GM19035 (cell line): ENCODE data around the gene CMPK2.

ENCODE experiments used
- ATAC-seq: cut with Tn5 transposase; IDR thresholded peaks from one replicate; pipeline ENCODE4 v1.9.1; 2021; ENCODE audit not compliant: unreplicated experiment

CMPK2 gene

DNA sequence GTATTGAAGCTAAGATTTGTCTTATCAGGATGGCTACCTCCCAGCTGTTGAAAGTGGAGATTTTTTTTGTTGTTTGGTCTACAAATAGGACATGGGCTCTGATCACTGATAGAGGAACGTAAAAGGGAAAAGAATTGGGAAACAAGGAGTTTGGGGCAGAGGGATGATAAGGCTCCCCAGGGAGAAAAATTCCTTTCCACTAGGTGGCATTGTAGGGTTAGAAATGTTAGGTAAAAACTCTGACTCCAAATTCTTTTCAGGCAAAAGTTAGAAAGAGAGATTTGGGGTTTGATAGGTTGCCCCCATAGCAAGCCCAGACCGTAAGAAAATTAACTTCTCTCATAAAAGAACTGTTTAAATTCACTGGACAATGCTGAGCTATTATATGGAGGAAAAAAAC, 19.8 kb downstream of the CMPK2 start:
- ATAC-seq = no peak

DNA sequence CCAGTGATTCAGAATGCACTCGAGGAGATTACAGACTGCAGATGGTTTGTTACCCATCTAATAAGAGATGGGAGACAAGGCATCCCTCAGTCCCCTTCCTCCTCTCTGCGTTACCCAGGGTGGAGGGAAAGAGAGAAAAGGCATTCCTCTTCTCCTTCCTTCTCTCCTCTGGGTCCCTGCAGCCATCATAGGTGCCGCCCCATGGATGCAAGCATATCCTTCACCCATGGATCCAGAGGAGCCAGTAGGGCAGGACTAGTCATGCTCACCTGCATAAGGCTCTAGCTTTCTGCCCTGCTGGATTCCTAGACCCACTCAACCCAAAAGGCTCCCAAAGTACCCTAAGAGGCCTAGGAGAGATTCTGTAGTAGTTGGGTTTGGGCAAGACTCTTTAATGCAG, 20.4 kb downstream of the CMPK2 start:
- no peak for ATAC-seq

DNA sequence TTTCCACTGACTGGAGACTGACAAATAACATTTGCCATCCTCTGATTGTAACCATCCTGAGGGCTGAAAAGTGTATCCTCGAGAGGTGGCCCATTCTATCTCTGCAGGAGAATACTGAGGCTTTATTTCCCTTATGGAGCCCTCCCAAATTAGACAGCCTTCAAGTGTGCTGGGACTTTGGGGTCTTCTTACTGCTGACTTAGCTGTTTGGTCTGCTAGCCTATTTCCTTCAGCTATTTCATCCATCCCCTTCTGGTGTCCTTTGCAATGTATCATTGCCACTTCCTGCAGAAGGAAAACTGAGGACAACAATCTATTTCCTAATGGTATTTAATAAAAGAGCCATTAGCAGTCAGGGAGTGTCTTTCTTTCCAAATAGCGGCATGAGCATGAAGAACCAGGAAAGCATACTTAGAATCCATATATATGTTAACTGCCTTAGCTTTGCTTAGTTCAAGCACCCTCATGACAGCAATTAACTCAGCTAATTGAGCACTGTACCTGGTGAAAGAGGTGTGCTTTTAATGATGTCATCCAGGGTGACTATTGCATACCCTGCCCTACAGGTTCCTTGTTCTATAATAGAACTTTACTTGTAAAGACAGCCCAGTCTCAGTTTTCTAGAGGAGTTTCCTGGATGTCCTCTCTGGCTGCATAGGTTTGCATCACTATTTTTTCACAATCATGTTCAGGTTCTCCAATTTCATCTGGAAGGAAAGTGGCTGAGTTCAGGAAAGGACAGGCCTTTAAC, 24.0 kb downstream of the CMPK2 start:
- no peak for ATAC-seq

DNA sequence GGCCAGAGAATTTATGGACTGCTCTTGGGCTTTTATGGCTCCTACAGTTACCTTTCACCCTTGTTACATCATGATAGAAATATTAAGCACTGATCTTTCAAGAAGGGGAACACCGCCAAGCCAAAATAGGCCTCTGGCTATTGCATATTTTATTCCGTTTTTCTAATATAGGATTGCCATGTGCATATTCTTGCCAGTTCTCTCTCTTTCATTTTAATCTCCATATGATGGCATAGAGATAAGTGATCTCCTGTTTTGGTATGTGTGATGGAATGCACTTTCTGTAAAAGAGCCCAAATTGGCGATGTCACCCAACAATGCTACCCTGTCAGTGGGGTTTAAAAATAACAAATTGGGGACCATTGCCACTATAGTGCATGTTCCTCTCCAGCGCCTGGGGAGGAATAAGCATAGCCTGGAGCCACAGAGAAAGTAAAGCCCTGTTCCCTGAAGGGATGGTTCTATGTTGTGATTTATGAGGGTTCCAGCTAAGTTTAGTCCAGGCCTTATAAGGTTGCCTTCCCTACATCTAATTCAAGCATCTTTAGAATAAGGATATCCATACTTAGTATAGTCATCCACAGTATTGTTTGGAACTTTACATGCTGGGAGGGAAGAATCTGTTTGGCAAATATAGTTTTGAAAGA, 26.9 kb downstream of the CMPK2 start:
- ATAC-seq = no peak

DNA sequence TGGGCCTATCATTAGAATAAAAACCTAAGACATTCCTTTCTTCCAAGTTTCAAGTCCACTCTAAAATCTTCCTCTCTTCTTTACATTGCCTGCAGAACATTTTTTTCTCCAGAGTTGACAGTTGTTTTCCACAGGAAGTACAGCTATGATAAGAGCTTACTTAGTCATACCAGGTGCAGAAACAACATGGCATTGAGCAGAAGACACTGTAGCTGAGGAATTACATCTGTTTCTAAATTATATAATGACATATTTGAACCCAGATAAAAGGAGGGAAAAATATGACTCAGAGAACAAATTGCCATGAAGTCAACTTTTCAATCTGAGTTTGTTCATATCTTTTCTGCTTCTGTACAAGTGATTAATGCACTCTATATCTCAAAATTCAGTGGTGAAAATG, 30.2 kb downstream of the CMPK2 start:
- ATAC-seq = no peak

DNA sequence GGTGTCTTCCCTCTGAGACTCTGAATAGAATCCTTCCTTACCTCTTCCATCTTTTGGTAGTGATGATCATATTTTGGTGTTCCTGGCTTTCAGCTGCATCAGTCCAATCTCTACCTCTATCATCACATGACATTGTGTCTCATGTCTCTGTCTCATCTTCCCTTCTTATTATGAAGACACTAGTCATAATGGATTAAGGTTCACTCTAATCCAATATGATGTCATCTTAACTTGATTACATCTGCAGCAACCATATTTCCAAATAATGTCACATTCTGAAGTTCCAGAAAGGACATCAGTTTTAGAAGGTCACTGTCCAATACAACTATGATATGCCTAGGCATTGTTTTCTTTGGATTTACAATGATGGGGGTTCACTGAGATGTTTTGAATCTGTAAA, 31.5 kb downstream of the CMPK2 start:
- ATAC-seq = no peak

DNA sequence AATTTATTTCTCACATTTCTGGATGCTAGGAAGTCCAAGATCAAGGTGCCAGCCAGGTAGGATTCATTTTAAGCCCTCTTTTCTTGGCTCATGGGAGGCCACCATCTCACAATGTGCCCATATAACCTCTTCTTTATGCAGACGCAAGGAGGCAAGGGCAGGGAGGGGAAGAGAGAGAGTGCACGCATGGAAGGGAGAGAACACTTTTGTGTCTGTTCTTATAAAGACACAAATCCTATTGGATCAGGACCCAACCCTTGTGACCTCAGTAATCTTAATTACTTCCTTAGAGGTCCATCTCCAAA, 32.5 kb downstream of the CMPK2 start:
- no peak for ATAC-seq

DNA sequence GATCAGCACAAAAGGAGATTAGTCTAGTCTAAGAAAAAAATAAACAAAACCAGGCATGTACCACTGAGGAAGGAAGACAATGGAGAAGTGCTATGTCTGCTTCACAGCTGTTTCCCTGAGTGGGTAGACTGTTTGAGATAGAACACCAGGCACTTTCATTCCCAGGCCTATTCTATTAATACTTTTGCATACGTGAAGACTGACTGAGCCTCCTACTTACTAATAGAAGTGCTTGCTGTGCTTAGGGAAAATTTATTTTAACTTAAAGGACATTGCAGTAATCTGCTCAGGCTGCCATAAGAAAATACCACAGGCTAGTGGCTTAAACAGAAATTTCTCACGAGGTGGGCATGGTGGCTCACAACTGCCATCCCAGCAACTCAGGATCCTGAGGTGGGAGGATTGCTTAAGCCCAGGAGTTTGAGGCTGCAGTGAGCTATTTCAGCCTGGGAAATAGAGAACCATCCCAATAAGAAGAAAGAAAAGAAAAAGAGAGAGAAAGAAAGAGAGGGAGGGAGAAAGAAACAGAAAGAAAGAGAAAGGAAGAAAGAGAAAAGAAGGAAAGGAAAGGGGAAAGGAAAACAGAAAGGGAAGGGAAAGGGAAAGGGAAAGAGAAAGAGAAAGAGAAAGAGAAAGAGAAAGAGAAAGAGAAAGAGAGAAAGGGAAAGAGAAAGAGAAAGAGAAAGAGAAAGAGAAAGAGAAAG, 33.0 kb downstream of the CMPK2 start:
- ATAC-seq = no peak

DNA sequence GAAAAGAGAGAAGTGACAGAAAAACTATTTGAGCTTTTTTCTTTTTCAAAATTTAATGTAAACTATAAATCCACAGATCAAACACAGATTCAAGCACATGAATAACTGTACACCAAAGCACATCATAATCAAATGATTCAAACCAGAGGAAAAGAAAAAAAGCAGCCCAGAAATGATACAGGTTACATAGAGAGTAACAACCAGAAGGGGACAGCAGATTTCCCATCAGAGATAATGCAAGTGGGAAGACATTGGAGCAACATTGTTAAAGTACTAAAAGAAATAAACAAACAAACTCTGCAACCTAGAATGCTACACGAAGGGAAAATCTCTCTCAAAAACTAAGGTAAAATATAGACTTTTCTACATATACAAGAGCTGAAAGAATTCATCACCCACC, 34.5 kb downstream of the CMPK2 start:
- ATAC-seq = no peak

DNA sequence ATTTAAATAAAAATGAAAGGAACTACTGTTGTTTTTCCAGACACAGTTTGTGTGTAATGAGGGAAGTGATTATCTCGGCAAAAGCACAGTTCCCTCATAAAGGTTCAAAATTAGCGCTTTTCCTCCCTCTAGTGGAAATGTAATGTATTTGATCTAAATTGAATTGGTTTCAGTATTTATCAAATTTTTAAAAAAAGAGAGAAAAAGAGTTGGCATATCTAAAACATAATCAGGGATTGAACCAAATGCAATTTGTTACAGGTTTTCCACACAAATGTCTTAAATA, 37.5 kb downstream of the CMPK2 start:
- no peak for ATAC-seq

DNA sequence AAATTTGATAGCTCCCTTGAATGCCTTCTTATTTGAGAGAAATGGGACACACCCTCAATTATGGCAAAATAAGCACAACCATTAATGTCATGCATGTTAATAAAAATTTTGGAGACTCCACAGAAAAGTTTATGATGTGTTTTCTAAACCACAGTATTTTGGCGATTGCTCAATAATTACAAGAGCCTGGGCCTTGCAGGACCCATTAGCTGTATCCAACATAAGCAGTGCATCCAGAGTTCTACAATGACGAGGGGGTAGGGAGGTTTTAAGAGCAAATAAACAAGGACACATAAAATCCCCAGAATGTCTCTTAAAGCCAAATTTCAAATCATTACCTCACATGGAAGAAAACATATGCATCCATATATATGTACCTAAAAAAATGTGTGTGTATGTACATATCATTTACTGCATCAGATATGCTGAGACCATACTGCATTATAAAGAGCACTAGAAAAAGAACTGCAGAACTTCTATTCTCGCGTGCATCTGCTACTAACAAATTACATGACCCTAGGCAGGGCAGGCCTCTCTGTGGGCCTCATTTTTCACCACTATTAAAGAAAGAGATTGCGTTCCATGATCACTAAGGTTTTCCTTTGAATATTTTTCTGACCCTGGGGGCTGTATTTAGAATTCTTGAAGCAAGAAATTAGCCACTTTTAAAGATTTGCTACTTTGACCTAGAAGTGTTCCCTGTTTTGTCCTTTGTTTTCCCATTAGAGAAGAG, 38.0 kb downstream of the CMPK2 start:
- no peak for ATAC-seq

DNA sequence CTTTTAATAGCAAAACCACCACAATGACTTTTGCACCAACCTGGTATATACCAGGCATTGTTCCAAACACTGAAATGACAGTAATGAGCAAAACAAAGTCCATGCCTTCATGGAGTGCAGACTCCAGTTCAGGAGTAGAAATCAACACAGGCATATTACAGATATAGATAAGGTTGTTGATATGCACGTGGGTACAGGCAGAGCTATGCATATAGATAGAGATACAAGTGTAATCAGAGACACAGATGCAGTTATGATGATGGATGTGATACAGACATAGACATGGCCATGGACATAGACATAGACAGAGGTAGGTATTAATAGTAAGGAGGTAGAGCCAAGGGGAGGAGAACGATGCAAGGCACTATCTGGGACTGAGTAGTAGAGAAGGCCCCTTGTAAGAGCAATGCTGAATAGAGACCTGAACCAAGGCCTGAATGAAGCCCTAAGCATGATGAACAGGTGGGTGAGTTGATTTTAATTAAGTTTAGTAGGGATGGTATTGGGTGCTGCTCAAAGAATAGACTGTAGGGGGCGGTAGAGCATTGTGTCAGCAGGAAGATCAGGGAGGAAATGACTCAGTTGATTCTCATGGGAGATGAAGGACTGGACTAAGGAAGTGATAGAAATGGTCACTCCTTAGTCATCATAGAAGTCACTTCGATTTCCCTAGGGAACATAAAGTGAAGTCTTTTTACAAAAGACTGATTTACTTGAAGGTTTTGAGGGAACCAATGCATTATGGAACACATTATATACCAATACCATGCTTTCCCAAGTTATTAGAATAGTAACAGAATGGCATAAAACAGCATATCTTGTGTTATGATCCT, 39.4 kb downstream of the CMPK2 start:
- ATAC-seq = peak; percentile 93

DNA sequence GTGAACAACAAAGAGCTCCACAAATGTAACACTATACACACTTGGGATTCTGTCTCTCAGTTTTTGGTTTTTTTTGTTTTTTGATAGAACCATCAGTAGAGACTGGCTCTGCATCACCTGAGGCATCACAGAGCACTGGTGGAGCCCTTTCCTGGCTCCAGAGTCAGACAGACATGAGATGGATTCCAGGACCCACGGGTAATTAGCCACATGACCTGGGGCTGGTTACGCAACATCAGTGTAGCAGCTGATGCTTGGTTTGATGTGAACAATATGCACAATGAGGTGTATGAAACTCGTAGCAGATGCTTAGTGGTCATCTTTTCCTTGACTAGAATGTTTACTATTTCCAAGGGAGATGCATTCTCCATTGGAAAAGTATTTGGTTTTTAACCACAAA, 40.7 kb downstream of the CMPK2 start:
- ATAC-seq = no peak

DNA sequence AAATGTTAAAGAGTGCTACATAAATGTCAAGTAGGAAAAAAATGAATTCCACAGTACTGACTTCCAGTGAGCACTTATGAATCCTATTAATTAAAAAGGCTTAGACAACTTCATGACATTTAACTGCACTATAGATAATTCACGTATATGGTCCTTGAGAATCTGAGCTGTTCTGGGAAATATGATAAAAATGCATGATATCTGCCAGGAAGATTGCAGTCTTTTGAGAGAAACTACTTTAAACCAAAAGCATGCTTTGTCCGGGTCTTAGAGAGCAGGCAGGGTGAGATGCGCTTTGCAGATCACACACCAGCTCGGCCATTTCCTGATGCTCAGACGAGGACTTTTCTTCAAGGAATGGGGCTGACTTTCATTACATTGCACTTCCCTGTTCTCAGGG, 42.6 kb downstream of the CMPK2 start:
- ATAC-seq = no peak

DNA sequence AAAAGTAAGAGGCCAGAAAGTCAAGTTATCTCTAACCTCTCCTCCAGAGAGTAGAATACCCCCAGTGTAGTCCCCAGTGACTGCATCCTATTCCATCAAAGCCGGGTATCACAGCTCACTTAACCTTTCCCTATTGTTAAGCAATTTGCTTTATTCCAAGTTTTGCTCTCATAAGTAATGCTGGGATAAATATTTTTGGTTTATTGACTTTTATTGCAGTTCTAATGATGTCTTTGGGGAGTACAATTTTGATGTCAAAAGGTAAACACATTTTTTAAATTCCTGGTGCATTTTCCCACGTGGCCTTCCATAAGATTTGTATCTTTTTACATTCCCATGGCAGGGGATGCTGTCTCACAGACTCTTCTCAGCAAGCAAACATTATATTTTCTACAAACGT, 43.3 kb downstream of the CMPK2 start:
- ATAC-seq = no peak

DNA sequence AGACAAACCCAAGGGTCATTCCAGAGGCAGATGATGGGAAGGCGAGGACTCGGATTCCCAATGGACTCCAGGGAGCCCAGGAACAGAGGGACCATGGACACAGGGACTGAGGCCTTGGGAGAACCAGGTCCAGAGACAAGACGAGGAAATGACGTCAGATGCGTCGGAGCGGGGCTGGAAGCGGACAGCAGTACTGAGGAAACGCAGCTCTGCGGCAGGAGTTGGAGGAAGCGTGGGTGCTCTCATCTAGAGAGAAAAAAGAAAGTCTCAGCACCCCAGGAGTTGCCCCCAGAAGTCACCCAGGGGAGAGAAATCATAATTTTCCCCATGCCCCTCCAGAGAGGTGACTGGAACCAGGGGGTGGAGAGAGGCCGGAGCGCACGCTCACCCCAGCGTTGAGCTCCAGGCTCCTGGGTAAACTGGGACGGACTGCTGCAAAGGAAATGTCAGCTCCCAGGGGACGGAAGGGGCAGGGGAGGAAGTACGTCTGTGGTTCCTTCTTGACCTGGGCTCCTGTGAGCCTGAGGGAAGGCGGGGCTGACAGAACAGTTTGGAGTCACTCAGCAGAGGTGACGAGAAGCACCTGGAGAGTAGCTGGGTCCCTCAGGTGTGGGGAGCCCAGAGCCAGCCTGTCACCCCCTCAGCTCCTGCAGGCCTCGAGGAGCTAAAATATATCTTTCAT, 44.7 kb downstream of the CMPK2 start:
- no peak for ATAC-seq

DNA sequence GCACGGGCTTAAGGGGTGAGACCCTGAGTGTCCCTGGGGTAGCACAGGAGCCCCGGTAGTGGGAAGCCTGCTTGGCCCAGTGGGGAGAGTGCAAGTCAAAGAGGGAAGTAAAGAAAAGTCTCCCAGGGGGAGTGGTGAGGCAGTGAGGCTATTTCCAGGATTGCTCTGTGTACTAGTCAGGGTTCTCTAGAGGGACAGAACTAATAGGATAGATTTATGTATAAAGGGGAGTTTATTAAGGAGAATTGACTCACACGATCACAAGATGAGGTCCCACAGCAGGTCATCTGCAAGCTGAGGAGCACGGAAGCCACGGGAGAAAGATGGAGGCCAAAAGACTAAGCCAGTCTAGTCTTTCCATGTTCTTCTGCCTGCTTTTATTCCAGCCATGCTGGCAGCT, 45.5 kb downstream of the CMPK2 start:
- ATAC-seq = no peak

DNA sequence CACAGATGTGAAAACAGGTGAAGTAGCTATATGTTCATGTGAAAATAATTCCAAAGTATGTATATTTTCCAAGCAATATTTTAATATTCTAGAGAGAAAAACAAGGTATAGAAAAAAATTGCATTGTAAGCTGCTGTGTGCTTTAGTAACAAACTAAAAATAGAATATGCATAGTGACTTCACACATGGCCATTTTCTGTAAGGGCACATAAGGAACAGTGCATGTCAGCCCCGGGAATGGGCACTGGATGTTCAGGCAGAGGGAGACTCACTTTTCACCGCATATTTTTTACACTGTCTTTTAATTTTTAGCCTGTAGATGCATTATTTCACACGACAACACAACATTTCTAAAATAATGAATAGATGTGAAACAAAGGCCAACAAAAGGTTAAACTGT, 46.0 kb downstream of the CMPK2 start:
- ATAC-seq = no peak

DNA sequence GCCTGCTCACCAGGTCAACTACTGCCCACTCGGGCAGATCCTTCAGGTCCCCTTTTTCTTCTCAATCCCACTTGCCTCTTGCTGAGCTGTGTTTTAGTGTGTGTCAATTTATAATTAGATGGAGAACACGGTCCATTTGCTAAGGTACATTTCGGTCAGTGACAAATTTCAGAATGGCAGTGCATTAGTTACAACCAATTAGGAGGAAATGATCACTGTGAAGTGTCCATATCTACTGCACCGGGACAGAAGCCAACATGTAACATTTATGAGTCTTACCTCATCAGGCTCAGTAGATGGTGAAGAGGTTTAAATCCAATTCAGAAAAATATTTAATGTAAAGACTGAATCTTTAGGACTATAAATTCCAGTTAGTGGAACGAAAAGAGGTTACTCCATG, 47.7 kb downstream of the CMPK2 start:
- ATAC-seq = no peak

DNA sequence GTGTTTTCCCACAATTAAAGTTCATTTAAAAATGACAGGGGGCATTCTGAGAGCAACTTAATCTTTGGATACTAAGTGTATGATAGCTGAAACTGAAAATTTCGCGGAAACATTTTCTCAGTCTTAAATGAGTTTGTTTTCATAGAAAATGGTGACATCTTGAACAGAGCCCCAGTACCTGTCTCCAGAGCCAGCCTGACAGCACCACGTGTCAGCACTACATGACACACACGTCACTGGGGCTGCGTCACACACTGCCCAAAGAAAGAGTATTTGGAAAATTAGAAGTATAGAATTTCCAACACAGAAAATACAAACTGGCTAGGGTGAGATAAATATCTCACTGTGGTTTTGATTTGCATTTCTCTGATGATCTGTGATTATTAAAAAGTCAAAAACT, 50.8 kb downstream of the CMPK2 start:
- no peak for ATAC-seq

DNA sequence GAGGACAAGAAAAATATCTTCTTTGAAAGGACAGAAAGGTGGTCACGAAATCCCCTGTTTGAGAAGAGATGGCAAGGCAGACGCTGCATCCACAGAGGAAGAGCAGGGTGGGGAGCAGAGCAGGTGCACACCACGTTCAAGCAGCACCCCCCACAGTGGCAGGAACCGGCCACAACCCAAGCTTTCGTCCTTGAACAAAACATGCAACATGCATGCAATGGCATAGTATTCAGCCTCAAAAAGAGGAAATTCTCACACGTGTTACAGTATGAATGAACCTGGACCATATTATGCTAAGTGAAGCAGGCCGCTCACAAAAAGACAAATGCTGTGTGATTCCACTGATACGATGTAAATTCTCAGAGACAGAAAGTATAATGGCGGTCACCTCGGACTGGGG, 51.4 kb downstream of the CMPK2 start:
- ATAC-seq = no peak
